RKO (cell line): ENCODE results near the gene SHISAL2B.
"Not testable (repeated sequence)": the region's sequence is repeated elsewhere in the genome, so short reads cannot be mapped to it uniquely, and the experiment has no call there.

Experiments used
- DNase-seq: peaks from one replicate; pipeline ENCODE4 v3.0.0-alpha.2; 2016; ENCODE audit warnings: low spot score

Gene SHISAL2B

GRCh38 chr5:64690417-64691151 lies at the start of gene SHISAL2B:
Gene SHISAL2B, plus strand, starts transcription at chr5:64690503. Its CDS starts 121 bp downstream, at chr5:64690624.
- DNase-seq = no peak

- DNase-seq = no peak
Measured at GRCh38 chr5:64644831-64645230, 45.5 kb upstream of the SHISAL2B start.

GRCh38 chr5:64646169-64646568 lies 44.1 kb upstream of the SHISAL2B start:
- no peak for DNase-seq

GRCh38 chr5:64649512-64649911 lies 40.8 kb upstream of the SHISAL2B start:
- no peak for DNase-seq

- peak; percentile 21 for DNase-seq
Measured at GRCh38 chr5:64653766-64654560, 36.3 kb upstream of the SHISAL2B start.

- no peak for DNase-seq
Measured at GRCh38 chr5:64654561-64654938, 35.8 kb upstream of the SHISAL2B start.

- DNase-seq = no peak
Measured at GRCh38 chr5:64655596-64655995, 34.7 kb upstream of the SHISAL2B start.

GRCh38 chr5:64659289-64659688 lies 31.0 kb upstream of the SHISAL2B start:
- DNase-seq = no peak

- not testable (repeated sequence) for DNase-seq
Measured at GRCh38 chr5:64663181-64663580, 27.1 kb upstream of the SHISAL2B start.

- DNase-seq = no peak
Measured at GRCh38 chr5:64665243-64665642, 25.1 kb upstream of the SHISAL2B start.

GRCh38 chr5:64666078-64666477 lies 24.2 kb upstream of the SHISAL2B start:
- DNase-seq = peak; percentile 51

- DNase-seq = no peak
Measured at GRCh38 chr5:64667068-64667467, 23.2 kb upstream of the SHISAL2B start.

- no peak for DNase-seq
Measured at GRCh38 chr5:64670277-64670676, 20.0 kb upstream of the SHISAL2B start.

GRCh38 chr5:64671678-64672077 lies 18.6 kb upstream of the SHISAL2B start:
- DNase-seq = no peak

- no peak for DNase-seq
Measured at GRCh38 chr5:64678374-64678773, 11.9 kb upstream of the SHISAL2B start.

GRCh38 chr5:64680289-64680688 lies 10.0 kb upstream of the SHISAL2B start:
- peak; percentile 37 for DNase-seq

- no peak for DNase-seq
Measured at GRCh38 chr5:64682608-64683007, 7.7 kb upstream of the SHISAL2B start.

- no peak for DNase-seq
Measured at GRCh38 chr5:64685866-64686265, 4.4 kb upstream of the SHISAL2B start.

GRCh38 chr5:64688391-64688790 lies 1.9 kb upstream of the SHISAL2B start:
- DNase-seq = no peak

GRCh38 chr5:64688965-64689364 lies 1.3 kb upstream of the SHISAL2B start:
- no peak for DNase-seq

- no peak for DNase-seq
Measured at GRCh38 chr5:64690104-64690416, 243 bp upstream of the SHISAL2B start.

GRCh38 chr5:64691291-64691690 lies 988 bp downstream of the SHISAL2B start:
- no peak for DNase-seq

GRCh38 chr5:64693636-64694035 lies 3.3 kb downstream of the SHISAL2B start:
- peak; percentile 46 for DNase-seq

GRCh38 chr5:64696414-64696813 lies 6.1 kb downstream of the SHISAL2B start:
- DNase-seq = not testable (repeated sequence)
